ENCODE measurements around the gene PFN4. TPM values are rescaled to one million over a fixed set of nuclear protein-coding genes. Genes with fewer than 3 reads are reported as not detected.

Gene PFN4
- not detected for total RNA-seq

GRCh38 chr2:24123195-24123921, at the start of gene PFN4, which contains the start of gene FAM228B:
Gene PFN4 (minus strand): TSS chr2:24123334. CDS start chr2:24122535, 799 bp downstream.
Gene FAM228B (plus strand): TSS chr2:24123469. CDS start chr2:24124362, 893 bp downstream.
- Mint-ChIP-seq H3K27me3 (no peaks in the 10 kb centered on the region), H3K36me3 (ENCODE audit: low read depth) (peaks cover 3% of the 10 kb centered on the region), H3K4me1 (peaks cover 17% of the 10 kb centered on the region), H3K4me3 (peak within 1 kb of the TSS; percentile 71), H3K27ac (peak within 1 kb of the TSS; percentile 41), H3K9me3 (no peaks in the 10 kb centered on the region)
- POLR2A ChIA-PET = interaction anchor here (0.8 to 1.7 kb wide), 8 partner anchors 40 to 197 kb away, joined by 3 to 5 read pairs (median 4); partner anchors contain the start of genes ATAD2B, FKBP1B, SF3B6 and WDCP
- peak; percentile 69 for DNase-seq
- CTCF ChIA-PET = interaction anchor here (0.9 to 2.4 kb wide), 5 partner anchors 39 to 198 kb away, joined by 5 to 9 read pairs (median 6); partner anchors contain the start of genes ATAD2B and TP53I3

- CTCF ChIA-PET = no interaction called here
- no peaks in the 10 kb centered on the region for H3K9me3 Mint-ChIP-seq
These were observed 45.9 kb upstream of the PFN4 start for GRCh38 chr2:24169023-24169422.

GRCh38 chr2:24164416-24164973, 41.4 kb upstream of the PFN4 start:
- Mint-ChIP-seq H3K27ac (no peak overlapping the region), H3K4me1 (no peaks in the 10 kb centered on the region), H3K4me3 (no peak overlapping the region), H3K9me3 (no peaks in the 10 kb centered on the region), H3K27me3 (peaks cover 2% of the 10 kb centered on the region), H3K36me3 (ENCODE audit: low read depth) (no peaks in the 10 kb centered on the region)
- ChIA-PET CTCF (interaction anchor here (0.7 to 3.4 kb wide), 7 partner anchors 10 to 344 kb away, joined by 3 to 15 read pairs (median 4); no protein-coding TSS in a partner anchor), POLR2A (interaction anchor here (1.5 kb wide), 1 partner anchor 11 kb away, joined by 3 read pairs; no protein-coding TSS in a partner anchor)
- peak; percentile 36 for DNase-seq

More at GRCh38 chr2:24169023-24169422, 45.9 kb upstream of the PFN4 start:
- no peaks in the 10 kb centered on the region for H3K36me3 Mint-ChIP-seq (ENCODE audit: low read depth)
- peaks cover 1% of the 10 kb centered on the region for H3K4me1 Mint-ChIP-seq
- peaks cover 4% of the 10 kb centered on the region for H3K27me3 Mint-ChIP-seq
- H3K4me3 Mint-ChIP-seq = no peak overlapping the region
- DNase-seq = no peak
- H3K27ac Mint-ChIP-seq = no peak overlapping the region
- POLR2A ChIA-PET = no interaction called here

GRCh38 chr2:24163601-24164000, 40.5 kb upstream of the PFN4 start:
- peaks cover 2% of the 10 kb centered on the region for H3K27me3 Mint-ChIP-seq
- H3K4me1 Mint-ChIP-seq = no peaks in the 10 kb centered on the region
- H3K27ac Mint-ChIP-seq = no peak overlapping the region
- no peak overlapping the region for H3K4me3 Mint-ChIP-seq
- DNase-seq = no peak
- ChIA-PET CTCF (interaction anchor here (0.7 to 3.4 kb wide), 8 partner anchors 9 to 343 kb away, joined by 3 to 15 read pairs (median 5); partner anchors contain the start of gene TP53I3), POLR2A (no interaction called here)
- no peaks in the 10 kb centered on the region for H3K36me3 Mint-ChIP-seq (ENCODE audit: low read depth)
- no peaks in the 10 kb centered on the region for H3K9me3 Mint-ChIP-seq

GRCh38 chr2:24163186-24163585, 40.1 kb upstream of the PFN4 start:
- ChIA-PET CTCF (interaction anchor here (1.0 to 3.4 kb wide), 8 partner anchors 9 to 342 kb away, joined by 3 to 15 read pairs (median 5); partner anchors contain the start of genes ATAD2B and TP53I3), POLR2A (no interaction called here)
- Mint-ChIP-seq H3K27me3 (peaks cover 2% of the 10 kb centered on the region), H3K4me3 (no peak overlapping the region), H3K36me3 (ENCODE audit: low read depth) (no peaks in the 10 kb centered on the region), H3K9me3 (no peaks in the 10 kb centered on the region), H3K4me1 (no peaks in the 10 kb centered on the region), H3K27ac (no peak overlapping the region)
- no peak for DNase-seq

GRCh38 chr2:24162494-24162893, 39.4 kb upstream of the PFN4 start:
- DNase-seq = no peak
- Mint-ChIP-seq H3K36me3 (ENCODE audit: low read depth) (no peaks in the 10 kb centered on the region), H3K4me1 (no peaks in the 10 kb centered on the region), H3K4me3 (no peak overlapping the region), H3K27ac (no peak overlapping the region), H3K9me3 (no peaks in the 10 kb centered on the region), H3K27me3 (peaks cover 2% of the 10 kb centered on the region)
- ChIA-PET CTCF (interaction anchor here (1.2 to 3.4 kb wide), 4 partner anchors 8 to 338 kb away, joined by 3 to 15 read pairs (median 10); partner anchors contain the start of genes ATAD2B and TP53I3), POLR2A (no interaction called here)

GRCh38 chr2:24160761-24161160, 37.6 kb upstream of the PFN4 start:
- POLR2A ChIA-PET = no interaction called here
- Mint-ChIP-seq H3K27me3 (peaks cover 2% of the 10 kb centered on the region), H3K36me3 (ENCODE audit: low read depth) (no peaks in the 10 kb centered on the region), H3K9me3 (no peaks in the 10 kb centered on the region), H3K4me1 (no peaks in the 10 kb centered on the region), H3K27ac (no peak overlapping the region), H3K4me3 (no peak overlapping the region)
- CTCF ChIA-PET = no interaction called here
- no peak for DNase-seq

GRCh38 chr2:24159708-24160107, 36.6 kb upstream of the PFN4 start:
- Mint-ChIP-seq H3K36me3 (ENCODE audit: low read depth) (no peaks in the 10 kb centered on the region), H3K9me3 (no peaks in the 10 kb centered on the region)

GRCh38 chr2:24158131-24158530, 35.0 kb upstream of the PFN4 start:
- H3K36me3 Mint-ChIP-seq (ENCODE audit: low read depth) = no peaks in the 10 kb centered on the region
- peaks cover under 1% of the 10 kb centered on the region for H3K27me3 Mint-ChIP-seq
- no peaks in the 10 kb centered on the region for H3K9me3 Mint-ChIP-seq
- ChIA-PET CTCF (no interaction called here), POLR2A (interaction anchor here (1.0 kb wide), 1 partner anchor 231 kb away, joined by 3 read pairs; the partner anchor contains the start of gene ATAD2B)
- no peak overlapping the region for H3K4me3 Mint-ChIP-seq
- H3K4me1 Mint-ChIP-seq = no peaks in the 10 kb centered on the region
- no peak overlapping the region for H3K27ac Mint-ChIP-seq
- DNase-seq = no peak

More at GRCh38 chr2:24159708-24160107, 36.6 kb upstream of the PFN4 start:
- Mint-ChIP-seq H3K4me1 (no peaks in the 10 kb centered on the region), H3K27me3 (peaks cover 2% of the 10 kb centered on the region), H3K27ac (no peak overlapping the region), H3K4me3 (no peak overlapping the region)
- no peak for DNase-seq
- CTCF ChIA-PET = no interaction called here
- POLR2A ChIA-PET = no interaction called here

GRCh38 chr2:24153478-24153877, 30.3 kb upstream of the PFN4 start:
- H3K27ac Mint-ChIP-seq = no peak overlapping the region
- H3K4me1 Mint-ChIP-seq = no peaks in the 10 kb centered on the region
- CTCF ChIA-PET = interaction anchor here (1.9 kb wide), 1 partner anchor 10 kb away, joined by 8 read pairs; no protein-coding TSS in a partner anchor
- no peak for DNase-seq
- POLR2A ChIA-PET = interaction anchor here (1.0 kb wide), 1 partner anchor 11 kb away, joined by 3 read pairs; no protein-coding TSS in a partner anchor
- H3K36me3 Mint-ChIP-seq (ENCODE audit: low read depth) = peaks cover 3% of the 10 kb centered on the region
- no peak overlapping the region for H3K4me3 Mint-ChIP-seq
- no peaks in the 10 kb centered on the region for H3K27me3 Mint-ChIP-seq
- H3K9me3 Mint-ChIP-seq = peaks cover 2% of the 10 kb centered on the region

- peaks cover 3% of the 10 kb centered on the region for H3K36me3 Mint-ChIP-seq (ENCODE audit: low read depth)
These were observed 29.5 kb upstream of the PFN4 start for GRCh38 chr2:24152413-24153197.

GRCh38 chr2:24147364-24147763, 24.2 kb upstream of the PFN4 start:
- Mint-ChIP-seq H3K27ac (no peak overlapping the region), H3K27me3 (no peaks in the 10 kb centered on the region), H3K4me3 (no peak overlapping the region), H3K4me1 (no peaks in the 10 kb centered on the region), H3K9me3 (peaks cover 16% of the 10 kb centered on the region), H3K36me3 (ENCODE audit: low read depth) (peaks cover 8% of the 10 kb centered on the region)
- ChIA-PET POLR2A (no interaction called here), CTCF (interaction anchor here (0.8 kb wide), 1 partner anchor 16 kb away, joined by 3 read pairs; no protein-coding TSS in a partner anchor)
- DNase-seq = no peak

More at GRCh38 chr2:24152413-24153197, 29.5 kb upstream of the PFN4 start:
- DNase-seq = no peak
- no peak overlapping the region for H3K4me3 Mint-ChIP-seq
- no peak overlapping the region for H3K27ac Mint-ChIP-seq
- CTCF ChIA-PET = no interaction called here
- no peaks in the 10 kb centered on the region for H3K27me3 Mint-ChIP-seq
- no peaks in the 10 kb centered on the region for H3K4me1 Mint-ChIP-seq
- H3K9me3 Mint-ChIP-seq = peaks cover 9% of the 10 kb centered on the region
- POLR2A ChIA-PET = interaction anchor here (1.0 kb wide), 1 partner anchor 12 kb away, joined by 3 read pairs; no protein-coding TSS in a partner anchor
